Liver (tissue), 9 donors: Measurements from ENCODE around the gene FGFR4. TPM values are rescaled to one million over a fixed set of nuclear protein-coding genes. Genes with fewer than 3 reads are reported as not detected.

Source experiments
- DNase-seq: peaks from one replicate; pipeline ENCODE4 v3.0.0-alpha.2; 2017; ENCODE audit warnings: low spot score
- H3K27ac ChIP-seq, 2 donors: one replicate each; pipeline ENCODE4 v1.7.0; 2013; ENCODE audit warnings: inconsistent platforms in 2 of 2, low read length in 2 of 2, control low read depth in 1 of 2, low read depth in 1 of 2, mild to moderate bottlenecking in 1 of 2
- H3K27me3 ChIP-seq, 4 donors: one replicate each; pipeline versions ENCODE4 v1.6.1 to v1.7.0; 2013; ENCODE audit warnings: low read length in 3 of 4, inconsistent platforms in 1 of 4, mild to moderate bottlenecking in 1 of 4, moderate library complexity in 1 of 4; ENCODE audit not compliant: control insufficient read depth in 4 of 4, insufficient read depth in 4 of 4
- H3K36me3 ChIP-seq, 4 donors: one replicate each; pipeline versions ENCODE4 v1.6.1 to v1.7.0; 2013; ENCODE audit warnings: low read length in 3 of 4, mild to moderate bottlenecking in 3 of 4, low read depth in 1 of 4, moderate library complexity in 1 of 4; ENCODE audit not compliant: control insufficient read depth in 4 of 4, insufficient read depth in 3 of 4
- H3K4me1 ChIP-seq, 4 donors: one replicate each; pipeline versions ENCODE4 v1.6.1 to v1.7.0; 2013; ENCODE audit warnings: low read length in 3 of 4, mild to moderate bottlenecking in 3 of 4, moderate library complexity in 1 of 4; ENCODE audit not compliant: control insufficient read depth in 4 of 4, insufficient read depth in 4 of 4
- H3K4me3 ChIP-seq, 3 donors: one replicate each; pipeline versions ENCODE4 v1.6.1 to v1.7.0; 2013; ENCODE audit warnings: low read length in 3 of 3, control low read depth in 1 of 3, low read depth in 1 of 3, mild to moderate bottlenecking in 1 of 3
- H3K9ac ChIP-seq, 2 donors: one replicate each; pipeline ENCODE4 v1.7.0; 2013; ENCODE audit warnings: low read length in 2 of 2, mild to moderate bottlenecking in 2 of 2, moderate library complexity in 2 of 2, control low read depth in 1 of 2, low read depth in 1 of 2
- H3K9me3 ChIP-seq, 4 donors: one replicate each; pipeline versions ENCODE4 v1.6.1 to v1.7.0; 2013; ENCODE audit warnings: low read length in 3 of 4; ENCODE audit not compliant: control insufficient read depth in 4 of 4
- ATF3 ChIP-seq: IDR thresholded peaks from 2 replicates; pipeline ENCODE4 v1.6.1; 2016; ENCODE audit warnings: antibody characterized with exemption
- CTCF ChIP-seq: fragments of 150-350 bp; IDR thresholded peaks from 2 replicates; pipeline ENCODE4 v1.5.1; 2017; ENCODE audit warnings: improper control_type of control experiment, low read depth, low read length; ENCODE audit not compliant: missing input control
- EGR1 ChIP-seq, 2 donors: IDR thresholded peaks; 2 replicates each; pipeline ENCODE4 v1.6.1; 2016 to 2018; ENCODE audit warnings: antibody characterized with exemption in 2 of 2, low read depth in 2 of 2
- FOXA1 ChIP-seq: IDR thresholded peaks from 2 replicates; pipeline ENCODE4 v1.6.1; 2016; ENCODE audit warnings: antibody characterized with exemption
- FOXA2 ChIP-seq: IDR thresholded peaks from 2 replicates; pipeline ENCODE4 v1.6.1; 2016; ENCODE audit warnings: antibody characterized with exemption
- HNF4A ChIP-seq, 2 donors: conservative IDR thresholded peaks; 2 replicates each; pipeline ENCODE4 v1.6.1; 2016; ENCODE audit warnings: antibody characterized with exemption in 2 of 2, mild to moderate bottlenecking in 2 of 2
- JUND ChIP-seq, 2 donors: IDR thresholded peaks; 2 replicates each; pipeline ENCODE4 v1.6.1; 2016; ENCODE audit warnings: antibody characterized with exemption in 2 of 2
- RAD21 ChIP-seq, 2 donors: IDR thresholded peaks; 2 replicates each; pipeline ENCODE4 v1.6.1; 2016; ENCODE audit warnings: antibody characterized with exemption in 2 of 2, mild to moderate bottlenecking in 2 of 2
- RXRA ChIP-seq, 2 donors: IDR thresholded peaks; 2 replicates each; pipeline ENCODE4 v1.6.1; 2017 to 2018; ENCODE audit warnings: antibody characterized with exemption in 2 of 2, mild to moderate bottlenecking in 1 of 2
- SP1 ChIP-seq: IDR thresholded peaks from 2 replicates; pipeline ENCODE4 v1.6.1; 2018; ENCODE audit warnings: antibody characterized with exemption, mild to moderate bottlenecking
- TAF1 ChIP-seq: conservative IDR thresholded peaks from 2 replicates; pipeline ENCODE4 v1.6.1; 2016; ENCODE audit warnings: antibody characterized with exemption, mild to moderate bottlenecking
- YY1 ChIP-seq: IDR thresholded peaks from 2 replicates; pipeline ENCODE4 v1.6.1; 2016; ENCODE audit warnings: antibody characterized with exemption, mild to moderate bottlenecking
- ZBTB33 ChIP-seq: IDR thresholded peaks from 2 replicates; pipeline ENCODE4 v1.6.1; 2016; ENCODE audit warnings: antibody characterized with exemption
- WGBS: extraction: QIAGEN DNeasy Blood & Tissue Kit; methylation state at CpG from one replicate; pipeline ENCODE4 v1.1.7; 2013; 5-methylcytosine and 5-hydroxymethylcytosine counted together
- polyA plus RNA-seq, 2 donors: library from polyadenylated mRNA; stranded (reverse) in 1 of 2; unstranded in 1 of 2; fragments of 200-250 nt in 1 of 2; fragments of >200 nt in 1 of 2; fragmentation: Nextera tagmentation in 1 of 2; extraction: Ambion mirVana in 1 of 2; gene quantifications; one replicate each; pipeline versions ENCODE4 v1.2.1 to v1.2.3, GENCODE V29; 2013 to 2015
- total RNA-seq, 2 donors: library from RNA; depleted of rRNA; stranded (reverse); fragments of >200 nt; gene quantifications; one replicate each; pipeline ENCODE4 v1.2.3, GENCODE V29; 2014
- donor health status: healthy.
- donor health status: healthy.
- donor health status: healthy.
- donor health status: healthy.
- donor health status: healthy.

The FGFR4 gene
- total and polyA plus RNA-seq, 4 donors, result 42.3 to 72.6 (median 56.3) TPM

- TF ChIP-seq CTCF (no peak), ATF3 (no peak), YY1 (no peak), EGR1 (IDR thresholded peaks at IDR 0.05; ENCODE audit: low read depth in 2 of 2) (no peak), FOXA1 (no peak), FOXA2 (no peak)
Measured at GRCh38 chr5:177105691-177106476, 19.2 kb downstream of the FGFR4 start (continued).

- no peaks in the 10 kb centered on the region for H3K27me3 ChIP-seq
- H3K9me3 ChIP-seq, result no peaks in the 10 kb centered on the region
- DNase-seq, result no peak
- WGBS, result 59% methylated on average over 4 of the region's 4 CpGs
- TF ChIP-seq FOXA1 (no peak), JUND (IDR thresholded peaks at IDR 0.05) (no peak), TAF1 (no peak), SP1 (no peak), RAD21 (IDR thresholded peaks at IDR 0.05) (no peak)
- no peak overlapping the region for H3K27ac ChIP-seq
- H3K4me3 ChIP-seq, result no peak overlapping the region
- H3K9ac ChIP-seq, result no peak overlapping the region
- H3K36me3 ChIP-seq, result no peaks in the 10 kb centered on the region
- H3K4me1 ChIP-seq, result peaks cover 0 to 30% (median 21%) of the 10 kb centered on the region in 4 donors
Measured at GRCh38 chr5:177107159-177107558, 20.4 kb downstream of the FGFR4 start.

- H3K9ac ChIP-seq, result no peak overlapping the region
- H3K36me3 ChIP-seq, result no peaks in the 10 kb centered on the region
- H3K4me1 ChIP-seq, result peaks cover 3 to 44% (median 29%) of the 10 kb centered on the region in 4 donors
- H3K27ac ChIP-seq, result peak overlapping the region; percentile 17 to 28
- TF ChIP-seq FOXA1, result no peak
- TF ChIP-seq RXRA (IDR thresholded peaks at IDR 0.05), result peak; percentile 57
- TF ChIP-seq HNF4A (conservative IDR thresholded peaks at IDR 0.05), result peak in 1 of 2 donors; percentile 21
- TF ChIP-seq RAD21 (IDR thresholded peaks at IDR 0.05), result peak; percentile 12 to 40
- peak; percentile 37 for TF ChIP-seq SP1
- no peak for TF ChIP-seq TAF1
- no peak for TF ChIP-seq CTCF
- no peak for TF ChIP-seq ZBTB33
- WGBS, result 22% methylated on average over 9 of the region's 9 CpGs
- H3K4me3 ChIP-seq, result no peak overlapping the region
- no peak for DNase-seq
- H3K9me3 ChIP-seq, result no peaks in the 10 kb centered on the region
- no peaks in the 10 kb centered on the region for H3K27me3 ChIP-seq
Measured at GRCh38 chr5:177109810-177110209, 23.1 kb downstream of the FGFR4 start.
